GM23338 (cell line): ENCODE data around the gene RBBP8.

Experiments
- CREB1 ChIP-seq: fragments of 250-450 bp; sonication (Bioruptor Pico); IDR thresholded peaks from 2 replicates; pipeline ENCODE4 v1.5.0; 2020; ENCODE audit warnings: low read depth, mild to moderate bottlenecking, moderate library complexity
- CTCF ChIP-seq, 2 experiments: fragments of 200-600 bp in 1 of 2; sonication (generic) in 1 of 2; conservative IDR thresholded peaks; 2 replicates each; pipeline versions ENCODE4 v1.5.1 to v1.6.1; 2016 to 2017; ENCODE audit warnings: antibody characterized with exemption in 2 of 2, low read depth in 2 of 2, mild to moderate bottlenecking in 2 of 2, moderate library complexity in 1 of 2
- EZH2phosphoT487 ChIP-seq: fragments of 200-600 bp; sonication (generic); IDR thresholded peaks from one replicate; pipeline ENCODE4 v1.8.1; 2018; ENCODE audit warnings: antibody characterized with exemption; ENCODE audit not compliant: unreplicated experiment
- NANOG ChIP-seq: IDR thresholded peaks from 2 replicates; pipeline ENCODE4 v1.6.1; 2016; ENCODE audit warnings: antibody characterized with exemption, borderline replicate concordance
- POLR2AphosphoS5 ChIP-seq: IDR thresholded peaks from 2 replicates; pipeline ENCODE4 v1.6.1; 2016; ENCODE audit warnings: antibody characterized with exemption, low read depth
- REST ChIP-seq: IDR thresholded peaks from one replicate; pipeline ENCODE4 v1.6.1; 2018; ENCODE audit warnings: antibody characterized with exemption; ENCODE audit not compliant: unreplicated experiment

GRCh38 chr18:22912149-22912548, 21.0 kb upstream of the RBBP8 start:
- TF ChIP-seq CTCF (conservative IDR thresholded peaks at IDR 0.05; ENCODE audit: low read depth in 2 of 2) (no peak), NANOG (no peak), REST (no peak), CREB1 (CRISPR knock-in tag) (no peak), POLR2AphosphoS5 (no peak), EZH2phosphoT487 (no peak)
